HEK293T (cell line): ENCODE data around the gene STIL.

ENCODE experiments used
- CTCF ChIA-PET: fragments of 350-600 bp; formaldehyde crosslinking; extraction: SDS; loops from one replicate; lab custom pipeline; 2021; ENCODE audit warnings: antibody characterized with exemption, inconsistent platforms; lab: Yijun Ruan, JAX
- POLR2A ChIA-PET: fragments of 350-600 bp; formaldehyde crosslinking; extraction: SDS; loops from one replicate; lab custom pipeline; 2020; ENCODE audit warnings: antibody characterized with exemption, inconsistent platforms; lab: Yijun Ruan, JAX
- DNase-seq: peaks from one replicate; pipeline ENCODE4 v3.0.0; 2012; ENCODE audit warnings: mixed read lengths; ENCODE audit errors: extremely low spot score
- ARNT ChIP-seq: fragments of 450-650 bp; IDR thresholded peaks from 2 replicates; pipeline ENCODE4 v1.6.1; 2017; ENCODE audit warnings: mild to moderate bottlenecking
- BHLHE40 ChIP-seq: fragments of 450-650 bp; IDR thresholded peaks from 2 replicates; pipeline ENCODE4 v1.6.1; 2016; ENCODE audit warnings: mild to moderate bottlenecking, moderate library complexity, borderline replicate concordance
- CTBP1 ChIP-seq: fragments of 450-650 bp; IDR thresholded peaks from 2 replicates; pipeline ENCODE4 v1.6.1; 2016; ENCODE audit warnings: borderline replicate concordance
- ELF4 ChIP-seq: fragments of 450-650 bp; IDR thresholded peaks from 2 replicates; pipeline ENCODE4 v1.6.1; 2017; ENCODE audit warnings: antibody characterized with exemption
- FOXA1 ChIP-seq: fragments of 450-650 bp; IDR thresholded peaks from 2 replicates; pipeline ENCODE4 v1.6.1; 2016; ENCODE audit warnings: mild to moderate bottlenecking
- FOXK2 ChIP-seq: fragments of 450-650 bp; IDR thresholded peaks from 2 replicates; pipeline ENCODE4 v1.6.1; 2016; ENCODE audit warnings: mild to moderate bottlenecking
- FOXM1 ChIP-seq: fragments of 450-650 bp; IDR thresholded peaks from 2 replicates; pipeline ENCODE4 v1.6.1; 2017; ENCODE audit warnings: mild to moderate bottlenecking, borderline replicate concordance
- HDGF ChIP-seq: fragments of 450-650 bp; IDR thresholded peaks from 2 replicates; pipeline ENCODE4 v1.6.1; 2017; ENCODE audit warnings: antibody characterized with exemption, borderline replicate concordance
- L3MBTL2 ChIP-seq: fragments of 450-650 bp; conservative IDR thresholded peaks from 2 replicates; pipeline ENCODE4 v1.6.1; 2016; ENCODE audit warnings: mild to moderate bottlenecking
- LEF1 ChIP-seq: fragments of 450-650 bp; IDR thresholded peaks from 2 replicates; pipeline ENCODE4 v1.6.1; 2017; ENCODE audit warnings: mild to moderate bottlenecking, borderline replicate concordance
- NFRKB ChIP-seq: fragments of 450-650 bp; IDR thresholded peaks from 2 replicates; pipeline ENCODE4 v1.6.1; 2016; ENCODE audit warnings: mild to moderate bottlenecking, moderate library complexity
- SP1 ChIP-seq: fragments of 450-650 bp; IDR thresholded peaks from 2 replicates; pipeline ENCODE4 v1.6.1; 2017
- SUZ12 ChIP-seq: fragments of 450-650 bp; IDR thresholded peaks from 2 replicates; pipeline ENCODE4 v1.6.1; 2016; ENCODE audit warnings: mild to moderate bottlenecking
- TARDBP ChIP-seq: fragments of 450-650 bp; IDR thresholded peaks from 2 replicates; pipeline ENCODE4 v1.6.1; 2016
- ZNF384 ChIP-seq: fragments of 450-650 bp; IDR thresholded peaks from 2 replicates; pipeline ENCODE4 v1.6.1; 2016
- TF ChIP-seq, protein P1 (sequence below): fragments of 450-650 bp; IDR thresholded peaks from 2 replicates; pipeline ENCODE4 v1.6.1; 2016

STIL gene

GRCh38 chr1:47333578-47333921, 19.6 kb upstream of the STIL start, which contains the start of gene CMPK1:
Gene CMPK1 (plus strand): TSS chr1:47333790. CDS start chr1:47333946, 156 bp downstream.
- ChIA-PET POLR2A (interaction anchor here (0.7 to 3.8 kb wide), 19 partner anchors 10 to 393 kb away, joined by 3 to 88 read pairs (median 4); partner anchors contain the start of genes PDZK1IP1 and STIL), CTCF (interaction anchor here (0.6 to 1.0 kb wide), 3 partner anchors 10 to 28 kb away, joined by 5 to 6 read pairs (median 5); partner anchors contain the start of gene STIL)
- TF ChIP-seq ZNF384: no peak
- TF ChIP-seq FOXM1: no peak
- TF ChIP-seq FOXK2: no peak
- TF ChIP-seq, protein P1, sequence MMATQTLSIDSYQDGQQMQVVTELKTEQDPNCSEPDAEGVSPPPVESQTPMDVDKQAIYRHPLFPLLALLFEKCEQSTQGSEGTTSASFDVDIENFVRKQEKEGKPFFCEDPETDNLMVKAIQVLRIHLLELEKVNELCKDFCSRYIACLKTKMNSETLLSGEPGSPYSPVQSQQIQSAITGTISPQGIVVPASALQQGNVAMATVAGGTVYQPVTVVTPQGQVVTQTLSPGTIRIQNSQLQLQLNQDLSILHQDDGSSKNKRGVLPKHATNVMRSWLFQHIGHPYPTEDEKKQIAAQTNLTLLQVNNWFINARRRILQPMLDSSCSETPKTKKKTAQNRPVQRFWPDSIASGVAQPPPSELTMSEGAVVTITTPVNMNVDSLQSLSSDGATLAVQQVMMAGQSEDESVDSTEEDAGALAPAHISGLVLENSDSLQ: no peak
- no peak for TF ChIP-seq NFRKB
- TF ChIP-seq SP1: no peak
- no peak for TF ChIP-seq BHLHE40
- TF ChIP-seq L3MBTL2: no peak; the same call in none of the 2 replicates
- TF ChIP-seq TARDBP: no peak
- peak; percentile 85 for DNase-seq

DNA sequence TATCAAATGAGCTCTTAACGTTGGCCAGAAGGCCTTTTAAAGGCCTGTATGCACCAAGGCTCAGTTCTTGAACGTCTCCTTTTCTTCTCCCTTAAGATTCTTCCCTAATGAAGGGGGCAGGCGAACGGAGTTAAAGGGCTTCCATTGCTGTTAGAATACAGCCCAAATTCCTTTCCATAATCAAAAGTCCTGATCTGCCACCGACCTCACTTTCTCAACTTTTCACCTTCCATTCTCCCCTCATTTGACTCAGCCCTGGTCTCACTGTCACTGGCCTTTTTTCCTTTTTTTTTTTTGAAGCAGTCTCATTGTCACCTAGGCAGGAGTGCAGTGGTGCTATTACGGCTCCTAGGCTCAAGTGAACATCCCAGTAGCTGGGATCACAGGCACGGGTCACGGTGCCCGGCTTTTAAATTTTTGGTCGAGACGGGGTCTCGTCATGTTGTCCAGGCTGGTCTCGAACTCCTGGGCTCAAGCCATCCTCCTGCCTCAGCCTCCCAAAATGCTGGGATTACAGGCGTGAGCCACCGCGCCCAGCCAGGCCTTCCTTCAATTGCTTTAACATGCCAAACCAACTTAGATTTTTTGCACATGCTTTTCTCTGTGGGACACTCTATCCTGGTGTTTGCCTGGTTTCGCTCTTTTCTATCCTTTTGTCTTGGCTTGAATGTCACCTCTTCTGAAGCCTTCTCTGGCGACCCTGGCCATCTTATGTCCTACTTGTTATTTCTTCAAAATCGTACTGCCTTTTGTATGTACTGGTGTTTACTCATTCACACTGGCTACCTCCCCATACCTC, 19.0 kb upstream of the STIL start:
- TF ChIP-seq SP1 (no peak), ZNF384 (no peak), TARDBP (no peak), FOXM1 (no peak), BHLHE40 (no peak), FOXK2 (no peak), L3MBTL2 (no peak; the same call in none of the 2 replicates), NFRKB (no peak), SUZ12 (no peak), CTBP1 (no peak), LEF1 (no peak), FOXA1 (no peak), ARNT (no peak), HDGF (no peak)
- TF ChIP-seq, protein P1: no peak
- CTCF ChIA-PET: interaction anchor here (1.0 kb wide), 2 partner anchors 9 to 19 kb away, joined by 5 to 6 read pairs; partner anchors contain the start of gene STIL
- DNase-seq: no peak
- POLR2A ChIA-PET: interaction anchor here (0.7 to 3.8 kb wide), 18 partner anchors 9 to 393 kb away, joined by 3 to 88 read pairs (median 4); partner anchors contain the start of genes PDZK1IP1 and STIL

DNA sequence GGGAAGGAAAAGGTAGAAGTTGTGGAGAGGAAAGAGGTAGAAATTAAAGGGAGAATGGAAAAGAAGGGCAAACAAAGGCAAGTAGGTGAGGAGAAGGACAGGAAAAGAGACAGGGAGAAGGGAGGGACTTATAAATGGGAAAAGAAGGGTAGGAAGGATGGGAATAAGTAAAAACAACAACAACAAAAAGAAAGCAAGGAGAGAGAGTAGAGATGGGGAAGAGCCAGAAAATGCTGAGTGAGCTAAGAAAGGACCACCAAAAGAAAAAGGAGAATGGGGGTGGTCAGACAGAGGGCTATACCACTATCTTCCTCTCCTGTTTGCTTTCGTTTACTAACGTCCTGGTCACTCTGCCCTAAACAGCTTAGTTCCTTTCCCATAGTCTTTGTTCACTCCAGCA, 17.9 kb upstream of the STIL start:
- ChIA-PET POLR2A (interaction anchor here (3.8 kb wide), 1 partner anchor 18 kb away, joined by 88 read pairs; the partner anchor contains the start of gene STIL), CTCF (no interaction called here)
- DNase-seq: no peak
- no peak for TF ChIP-seq NFRKB
- TF ChIP-seq ZNF384: no peak
- TF ChIP-seq BHLHE40: no peak
- TF ChIP-seq CTBP1: no peak
- no peak for TF ChIP-seq SP1
- no peak for TF ChIP-seq TARDBP
- TF ChIP-seq HDGF: no peak
- no peak for TF ChIP-seq LEF1
- no peak for TF ChIP-seq ELF4
- no peak for TF ChIP-seq FOXK2
- no peak for TF ChIP-seq SUZ12
- TF ChIP-seq FOXM1: no peak
- TF ChIP-seq ARNT: no peak
- no peak for TF ChIP-seq FOXA1
- TF ChIP-seq L3MBTL2: no peak
- TF ChIP-seq, protein P1: no peak

DNA sequence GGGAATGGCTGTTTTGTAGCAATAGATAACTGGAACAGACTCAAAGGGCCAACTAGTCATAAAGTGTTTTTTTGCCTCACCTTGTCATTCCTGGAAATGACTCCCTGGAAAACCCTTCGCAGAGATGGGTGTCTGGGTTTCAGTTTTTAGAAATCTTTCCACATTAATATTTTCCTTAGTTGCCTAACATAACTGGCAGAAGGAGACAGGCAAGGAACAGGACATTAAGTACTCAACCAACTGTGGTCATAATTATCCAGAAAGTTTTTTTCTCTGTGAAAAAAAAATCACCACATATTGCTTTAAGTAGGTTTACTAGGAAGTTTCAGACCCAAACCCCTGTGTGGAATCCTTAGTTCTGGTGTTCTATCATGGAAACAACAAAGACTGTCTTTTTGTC, 16.3 kb upstream of the STIL start:
- CTCF ChIA-PET: no interaction called here
- TF ChIP-seq NFRKB: no peak
- TF ChIP-seq ELF4: no peak
- TF ChIP-seq, protein P1: no peak
- no peak for TF ChIP-seq CTBP1
- no peak for TF ChIP-seq FOXK2
- no peak for TF ChIP-seq L3MBTL2
- TF ChIP-seq SP1: no peak
- no peak for TF ChIP-seq LEF1
- no peak for TF ChIP-seq ARNT
- no peak for TF ChIP-seq HDGF
- TF ChIP-seq TARDBP: no peak
- TF ChIP-seq ZNF384: no peak
- no peak for TF ChIP-seq FOXA1
- no peak for TF ChIP-seq SUZ12
- no peak for TF ChIP-seq FOXM1
- POLR2A ChIA-PET: interaction anchor here (0.6 to 1.0 kb wide), 2 partner anchors 16 to 151 kb away, joined by 3 to 4 read pairs; partner anchors contain the start of gene STIL
- no peak for DNase-seq

GRCh38 chr1:47328992-47329391, 15.0 kb upstream of the STIL start:
- no peak for DNase-seq
- TF ChIP-seq CTBP1 (no peak), SUZ12 (no peak), LEF1 (no peak), HDGF (no peak), BHLHE40 (no peak), ZNF384 (no peak), ARNT (no peak)
- TF ChIP-seq, protein P1: no peak
- CTCF ChIA-PET: no interaction called here
- POLR2A ChIA-PET: interaction anchor here (1.7 kb wide), 1 partner anchor 14 kb away, joined by 6 read pairs; the partner anchor contains the start of gene STIL
